Fibroblast of mammary gland (primary cell): ENCODE measurements around the gene BNIP1.

Experiments used
- DNase-seq: peaks from one replicate; pipeline ENCODE4 v3.0.0-alpha.2; 2010; ENCODE audit warnings: low read depth
- H3K4me3 ChIP-seq: 2 replicates; pipeline ENCODE4 v1.5.1; 2011; ENCODE audit warnings: low read depth, mild to moderate bottlenecking, low read length, moderate library complexity; ENCODE audit not compliant: control insufficient read depth
- CTCF ChIP-seq: conservative IDR thresholded peaks from 2 replicates; pipeline ENCODE4 v1.5.1; 2011; ENCODE audit warnings: low read depth, low read length, inconsistent platforms; ENCODE audit not compliant: control insufficient read depth, insufficient read depth

BNIP1 gene

GRCh38 chr5:173205916-173206315 lies 61.6 kb downstream of the BNIP1 start:
- DNase-seq = no peak
- TF ChIP-seq CTCF = no peak
- H3K4me3 ChIP-seq = no peak overlapping the region

GRCh38 chr5:173208296-173208695 lies 64.0 kb downstream of the BNIP1 start:
- TF ChIP-seq CTCF = no peak
- no peak for DNase-seq
- no peak overlapping the region for H3K4me3 ChIP-seq

GRCh38 chr5:173210877-173211276 lies 66.5 kb downstream of the BNIP1 start:
- H3K4me3 ChIP-seq = no peak overlapping the region
- TF ChIP-seq CTCF = no peak
- DNase-seq = no peak

GRCh38 chr5:173211284-173211683 lies 67.0 kb downstream of the BNIP1 start:
- TF ChIP-seq CTCF = no peak
- no peak overlapping the region for H3K4me3 ChIP-seq
- no peak for DNase-seq

GRCh38 chr5:173213236-173213933 lies 69.1 kb downstream of the BNIP1 start:
- no peak for TF ChIP-seq CTCF
- no peak overlapping the region for H3K4me3 ChIP-seq
- no peak for DNase-seq
